ENCODE results near the gene ZMIZ1.
"Not testable (repeated sequence)": the region's sequence is repeated elsewhere in the genome, so short reads cannot be mapped to it uniquely, and the experiment has no call there.

Gene ZMIZ1

GRCh38 chr10:79034271-79034876 lies 34.4 kb upstream of the ZMIZ1 start:
- DNase-seq = no peak

- DNase-seq = not testable (repeated sequence)
These were observed 32.4 kb upstream of the ZMIZ1 start for GRCh38 chr10:79036416-79036815.

DNA sequence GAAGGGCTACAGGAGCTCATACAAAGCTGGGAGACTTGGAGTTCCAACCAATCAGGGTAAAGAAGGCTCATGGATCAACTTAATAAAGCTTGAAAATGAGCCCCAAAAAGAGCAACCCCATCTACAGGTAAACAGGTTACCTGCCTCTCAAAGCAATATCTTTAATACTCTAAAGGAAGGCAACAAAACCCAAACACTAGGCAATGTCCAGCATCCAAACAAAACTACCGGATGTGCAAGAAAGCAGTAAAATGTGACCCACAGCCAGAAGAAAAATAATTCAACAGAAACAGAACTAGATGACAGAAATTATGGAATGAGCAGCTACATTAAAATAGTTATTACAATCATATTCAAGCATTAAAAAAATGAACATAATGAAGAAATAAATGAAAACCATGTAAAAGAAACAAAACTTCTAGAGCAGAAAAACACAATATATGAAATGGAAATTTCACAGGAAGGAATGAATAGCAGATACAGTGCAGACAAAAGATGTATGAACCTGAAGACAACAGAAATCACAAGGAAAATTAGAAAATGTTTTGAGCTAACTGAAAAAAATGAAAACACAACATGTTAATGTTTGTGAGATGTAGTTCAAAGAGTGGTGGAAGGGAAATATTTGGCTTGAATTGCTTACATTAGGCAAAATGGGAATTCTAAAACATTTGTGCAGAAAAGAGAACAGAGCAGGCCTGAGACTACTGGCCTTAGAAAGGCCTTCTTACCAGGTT lies 30.5 kb upstream of the ZMIZ1 start:
- DNase-seq = no peak

DNA sequence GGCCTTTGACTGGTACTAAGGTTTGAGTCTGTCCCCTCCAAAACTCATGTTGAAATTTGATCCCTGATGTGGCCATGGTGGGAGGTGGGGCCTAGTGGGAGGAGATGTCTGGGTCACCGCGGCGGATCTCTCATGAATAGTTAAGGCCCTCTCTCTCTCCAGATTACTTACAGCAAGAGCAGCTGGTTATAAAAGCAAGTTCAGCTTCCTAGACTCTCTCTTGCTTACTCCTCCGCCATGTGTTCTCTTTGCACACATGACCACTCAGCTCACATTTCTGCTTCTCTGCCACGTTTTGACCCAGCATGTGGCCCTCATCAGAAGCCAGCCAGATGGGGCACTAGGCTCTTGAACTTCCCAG lies 29.9 kb upstream of the ZMIZ1 start:
- no peak for DNase-seq

DNA sequence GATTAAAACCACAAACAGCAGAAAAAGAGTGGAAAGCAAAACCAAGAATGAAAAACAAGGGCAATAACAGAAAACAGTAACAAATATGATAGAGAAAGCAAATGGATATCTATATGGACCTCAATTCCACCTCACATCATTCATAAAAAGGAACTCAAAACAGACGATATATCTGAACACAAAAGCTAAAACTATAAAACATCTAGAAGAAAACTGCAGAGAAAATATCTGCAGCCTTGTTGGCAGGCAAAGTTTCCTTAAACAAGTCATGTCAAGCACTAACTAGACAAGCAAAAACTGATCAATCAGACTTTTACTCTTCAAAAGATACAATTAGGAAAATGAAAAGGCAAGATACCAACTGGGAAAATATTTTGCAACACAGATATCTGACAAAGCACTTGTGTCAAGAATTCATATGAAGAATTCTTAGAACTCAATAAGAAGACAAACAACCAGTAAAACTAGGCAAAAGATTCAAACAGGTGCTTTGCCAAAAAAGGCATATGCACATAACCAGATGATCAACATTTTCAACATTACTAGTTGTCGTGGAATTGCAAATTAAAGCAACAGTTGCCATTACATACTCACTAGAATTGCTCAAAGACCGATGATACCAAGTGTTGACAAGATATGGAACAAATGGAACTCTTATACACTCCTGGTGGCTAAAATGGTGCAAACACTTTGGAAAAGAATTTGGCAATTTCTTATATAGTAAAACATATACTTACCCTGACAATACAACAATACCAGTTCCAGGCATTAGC lies 25.9 kb upstream of the ZMIZ1 start:
- DNase-seq = no peak

DNA sequence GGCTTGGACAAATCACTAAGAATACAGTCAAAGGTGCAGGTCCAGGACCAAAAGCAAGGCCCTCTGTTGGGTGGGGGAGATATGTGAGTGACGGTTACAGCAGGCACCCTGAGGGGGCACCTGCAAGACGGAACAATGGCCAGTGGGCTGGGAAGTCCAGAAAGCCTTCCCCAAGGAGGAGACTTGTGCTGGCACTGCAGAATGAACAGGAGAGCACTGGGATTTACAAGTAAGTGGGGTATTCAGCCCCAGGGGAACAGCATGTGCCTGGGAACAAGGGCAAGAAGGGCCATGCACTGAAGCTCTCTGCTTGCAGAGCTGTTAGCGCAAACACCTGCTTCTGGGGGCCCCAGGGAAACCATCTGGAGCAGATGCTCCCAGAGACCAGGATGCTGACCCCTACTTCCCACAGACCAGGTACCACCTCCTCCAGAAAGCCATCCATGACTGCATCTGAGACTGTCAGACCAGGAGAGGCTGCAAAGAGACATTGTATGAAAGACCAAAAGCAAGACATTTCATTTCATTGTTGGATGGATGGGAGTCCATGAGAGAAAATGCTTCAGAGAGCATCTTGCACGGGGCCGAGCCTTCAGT lies 24.6 kb upstream of the ZMIZ1 start:
- DNase-seq = no peak

DNA sequence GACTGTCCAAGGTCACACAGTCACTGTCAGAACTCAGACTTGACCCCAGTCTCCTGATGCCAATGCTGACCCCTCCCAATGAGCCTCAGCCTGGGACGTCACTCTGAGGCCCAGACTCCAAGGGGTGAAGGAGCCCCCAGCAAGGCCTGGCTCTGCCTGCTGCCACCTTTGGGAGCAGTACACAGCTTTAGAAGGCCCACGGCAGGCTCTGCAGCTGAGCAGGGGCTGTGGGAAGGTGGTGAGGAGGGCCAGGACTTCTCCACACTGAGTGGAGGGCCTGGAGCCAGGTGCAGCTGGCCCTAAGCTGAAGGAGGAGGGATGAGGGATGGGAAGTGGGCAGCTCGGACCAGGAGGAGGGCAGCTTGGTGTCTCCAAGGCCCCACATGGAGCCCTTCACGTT lies 23.9 kb upstream of the ZMIZ1 start:
- DNase-seq = no peak

GRCh38 chr10:79045566-79046175 lies 23.1 kb upstream of the ZMIZ1 start:
- DNase-seq = no peak

GRCh38 chr10:79046326-79046725 lies 22.4 kb upstream of the ZMIZ1 start:
- no peak for DNase-seq

- no peak for DNase-seq
These were observed 21.8 kb upstream of the ZMIZ1 start for GRCh38 chr10:79046741-79047583.

DNA sequence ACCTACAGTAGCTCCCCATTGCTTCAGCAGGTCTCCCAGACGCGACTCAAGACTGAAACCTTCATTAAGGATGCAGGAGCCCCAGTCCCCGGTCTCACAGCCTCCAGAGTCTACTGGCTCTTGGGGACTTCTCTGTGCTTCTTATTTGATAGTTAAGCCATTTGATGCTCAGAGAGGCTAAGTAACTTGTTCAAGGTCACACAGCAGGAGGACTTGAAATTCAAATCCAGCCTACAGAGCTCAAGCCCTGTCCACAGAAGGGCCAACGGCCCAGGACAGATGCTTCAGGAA lies 21.2 kb upstream of the ZMIZ1 start:
- DNase-seq = no peak

- DNase-seq = no peak
These were observed 20.7 kb upstream of the ZMIZ1 start for GRCh38 chr10:79047875-79048638.

DNA sequence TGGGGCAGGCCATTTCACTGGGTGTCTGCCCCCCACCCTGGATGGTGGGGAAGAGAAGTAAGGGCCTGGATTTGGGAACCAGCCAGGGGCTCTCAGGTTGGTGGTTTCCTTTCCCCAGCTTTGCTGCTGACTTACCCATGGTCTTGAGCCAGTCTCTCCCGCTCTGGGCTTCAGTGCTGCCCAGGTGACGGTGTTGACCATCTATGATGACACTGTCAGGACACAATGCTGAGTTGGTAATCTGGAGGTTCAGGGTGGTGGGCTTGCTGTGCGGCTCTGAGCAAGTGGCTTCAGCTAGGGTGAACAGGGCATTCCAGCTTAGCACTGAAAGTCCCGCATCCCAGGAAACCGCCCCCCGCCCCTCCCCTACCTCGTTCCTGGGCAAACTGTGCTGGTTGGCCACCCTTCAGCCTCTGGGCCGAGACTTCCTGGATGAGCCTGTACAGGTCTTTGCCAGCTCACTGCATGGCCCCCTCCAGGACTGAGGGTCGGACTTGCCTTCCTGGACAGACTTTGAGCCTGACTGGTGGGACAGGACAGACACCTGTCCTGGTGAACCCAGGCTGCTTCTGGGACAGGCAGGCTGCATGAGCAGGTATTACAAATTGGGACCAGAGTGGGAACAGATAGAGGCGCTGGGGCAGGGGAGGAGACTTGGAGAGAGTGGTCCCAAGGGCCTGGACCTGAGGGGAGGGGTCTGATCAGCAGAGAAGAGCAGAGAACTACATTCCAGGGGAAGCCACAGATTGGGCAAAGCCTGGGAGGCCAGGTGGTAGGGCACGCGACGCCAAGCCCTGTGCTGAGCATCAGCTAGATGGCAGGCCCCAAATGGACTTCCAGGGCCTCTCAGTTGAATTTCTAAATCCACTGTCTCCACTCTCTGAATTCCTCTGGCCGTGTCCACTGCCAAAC lies 19.9 kb upstream of the ZMIZ1 start:
- no peak for DNase-seq

- no peak for DNase-seq
These were observed 18.6 kb upstream of the ZMIZ1 start for GRCh38 chr10:79049931-79050895.

GRCh38 chr10:79050896-79051555 lies 17.7 kb upstream of the ZMIZ1 start:
- no peak for DNase-seq

GRCh38 chr10:79051766-79052165 lies 17.0 kb upstream of the ZMIZ1 start:
- no peak for DNase-seq

DNA sequence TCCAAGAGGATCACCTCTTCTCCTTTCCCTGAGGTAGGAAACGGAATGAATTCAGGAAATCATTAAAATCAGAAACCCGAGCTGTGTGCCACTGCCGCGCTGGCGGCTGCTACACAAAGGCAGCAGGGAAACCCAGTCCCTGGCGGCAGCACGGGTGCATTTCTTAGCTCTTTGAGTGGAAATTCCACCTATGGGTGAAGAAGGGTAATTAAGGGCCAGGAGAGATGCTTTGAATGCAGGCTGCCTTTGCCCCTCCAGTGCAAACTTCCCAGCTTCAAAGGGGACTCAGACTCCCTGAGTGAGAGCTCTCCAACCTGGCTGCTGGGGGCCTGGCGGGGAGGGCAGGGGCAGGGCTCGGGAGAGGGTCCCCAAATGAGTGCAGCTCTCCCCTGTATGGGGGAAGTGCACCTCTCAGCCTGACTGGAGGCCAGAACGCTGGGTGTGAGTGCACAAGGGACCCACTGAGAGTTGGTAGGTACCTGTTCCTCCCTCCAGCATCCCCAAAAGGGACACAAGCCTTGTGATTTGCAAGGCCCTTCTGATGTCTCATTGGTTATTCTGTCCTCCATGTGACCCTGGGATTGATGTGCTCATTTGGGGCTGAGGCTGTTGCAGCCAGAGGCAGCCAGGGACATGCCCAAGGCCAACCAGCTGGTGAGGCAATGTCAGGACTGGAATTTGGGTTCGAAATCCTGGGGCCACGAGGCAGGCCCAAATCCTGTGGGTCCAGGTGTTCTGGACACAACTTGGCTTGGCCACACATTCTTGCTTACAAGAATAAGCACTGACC lies 16.3 kb upstream of the ZMIZ1 start:
- no peak for DNase-seq

- DNase-seq = no peak
These were observed 15.7 kb upstream of the ZMIZ1 start for GRCh38 chr10:79053081-79053434.

Measured in NCI-H774 (cell line).